ENCODE results near the gene SLC35F3.
A peak's percentile ranks its signal among the peaks of the same experiment; 100 is the strongest.

The SLC35F3 gene

GRCh38 chr1:234040446-234041317 is 136.2 kb downstream of the SLC35F3 start:
- no peak for DNase-seq (ENCODE audit: low spot score)

- no peak for DNase-seq (ENCODE audit: low spot score)
Observed at GRCh38 chr1:234044079-234044478, 139.6 kb downstream of the SLC35F3 start.

GRCh38 chr1:234047123-234047522 is 142.6 kb downstream of the SLC35F3 start:
- no peak for DNase-seq (ENCODE audit: low spot score)

GRCh38 chr1:234062166-234062565 is 157.7 kb downstream of the SLC35F3 start:
- no peak for DNase-seq (ENCODE audit: low spot score)

- DNase-seq (ENCODE audit: low spot score): peak; percentile 50
Observed at GRCh38 chr1:234065794-234066447, 161.4 kb downstream of the SLC35F3 start.

DNA sequence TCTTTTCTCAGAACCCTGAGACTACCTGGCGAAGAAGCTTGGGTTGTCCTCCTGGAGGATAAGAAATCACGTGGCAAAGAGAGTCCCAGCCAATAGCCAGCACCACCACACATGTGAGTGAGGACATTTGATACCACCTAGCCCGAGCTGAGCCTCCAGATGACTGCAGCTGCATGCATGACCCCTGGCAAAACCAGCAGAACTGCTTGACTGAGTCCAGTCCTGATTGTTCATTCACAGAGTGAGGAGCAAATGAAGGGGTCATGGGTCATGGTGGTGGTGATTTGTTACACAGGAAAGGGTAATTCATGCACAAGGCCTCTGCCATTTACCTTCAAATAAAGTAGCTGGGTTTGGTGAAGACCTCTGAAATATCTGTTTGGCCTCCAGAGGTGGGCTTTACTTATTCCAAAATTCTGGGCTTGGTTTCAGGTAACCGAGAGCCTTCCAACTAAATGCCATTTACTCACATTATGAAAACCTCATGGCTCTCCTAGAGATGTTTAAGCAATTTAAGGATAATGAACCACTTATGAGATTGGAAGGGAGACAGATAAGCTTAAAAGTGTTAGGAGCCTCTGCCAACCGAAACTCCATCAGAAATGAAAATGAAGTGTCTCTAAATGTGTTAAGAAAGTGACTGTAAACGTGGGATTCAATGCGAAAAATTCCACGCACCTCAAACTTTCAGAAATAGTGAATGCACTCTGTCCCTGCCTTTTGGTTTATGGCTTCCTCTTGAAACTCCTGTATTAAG is 163.3 kb downstream of the SLC35F3 start:
- no peak for DNase-seq (ENCODE audit: low spot score)

DNA sequence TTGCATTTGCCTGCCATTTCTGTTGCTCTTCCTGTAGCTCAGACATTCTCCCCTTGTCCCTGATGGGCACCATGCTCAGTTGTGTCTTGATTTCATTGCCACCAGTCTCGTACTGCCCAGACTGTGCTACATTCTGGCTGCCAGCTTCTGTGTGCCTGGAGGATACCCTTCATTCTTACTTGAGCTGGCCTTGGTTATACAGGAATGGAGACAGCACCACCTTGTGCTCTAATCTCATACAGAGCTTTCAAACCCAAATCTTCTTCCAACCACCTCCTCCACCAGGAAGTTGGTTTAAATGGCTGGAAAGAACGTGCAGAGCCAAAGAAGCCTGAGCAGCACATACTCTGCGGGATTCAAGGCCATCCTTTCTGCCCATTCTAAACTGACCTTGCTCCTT is 165.3 kb downstream of the SLC35F3 start:
- DNase-seq (ENCODE audit: low spot score): no peak

GRCh38 chr1:234072793-234073192 is 168.3 kb downstream of the SLC35F3 start:
- no peak for DNase-seq (ENCODE audit: low spot score)

DNA sequence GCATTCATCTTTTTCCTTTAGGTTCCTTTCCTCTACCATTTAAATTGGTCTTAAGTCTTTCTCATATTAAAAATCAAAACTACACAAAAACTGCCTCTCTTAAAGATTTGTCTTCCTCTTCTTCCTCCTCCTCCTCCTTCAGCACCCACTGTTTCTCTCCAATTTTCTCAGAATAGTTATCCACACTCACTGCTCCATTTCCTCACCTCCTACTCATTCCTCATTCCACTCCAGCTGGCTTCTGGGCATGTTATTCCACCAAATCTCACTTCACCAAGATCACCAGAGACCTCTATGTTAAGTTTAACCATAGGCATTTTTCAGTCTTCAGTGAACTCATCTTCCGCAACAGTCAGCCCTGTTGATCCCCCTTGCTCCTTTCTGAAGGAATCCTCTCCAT is 173.7 kb downstream of the SLC35F3 start:
- no peak for DNase-seq (ENCODE audit: low spot score)

- DNase-seq (ENCODE audit: low spot score): no peak
Observed at GRCh38 chr1:234079896-234080295, 175.4 kb downstream of the SLC35F3 start.

DNA sequence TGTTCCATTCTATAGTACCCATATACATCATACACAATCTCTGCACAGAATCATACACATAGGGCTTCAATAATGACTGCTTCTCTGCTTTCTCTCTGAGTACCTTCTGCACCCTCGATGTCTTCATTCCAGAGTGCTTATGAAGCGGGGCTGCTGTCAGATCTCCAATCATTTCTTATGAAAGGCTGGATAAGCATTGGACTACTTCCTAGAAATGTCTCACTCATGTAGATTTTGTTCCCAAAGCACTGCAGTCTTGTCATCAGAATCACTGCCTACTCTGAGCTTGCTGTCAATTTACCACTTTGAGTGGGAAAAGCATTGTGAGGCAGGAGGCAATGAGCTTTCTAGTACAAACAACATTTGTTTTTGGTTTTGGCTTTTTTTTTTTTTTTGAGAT is 179.0 kb downstream of the SLC35F3 start:
- DNase-seq (ENCODE audit: low spot score): no peak

DNA sequence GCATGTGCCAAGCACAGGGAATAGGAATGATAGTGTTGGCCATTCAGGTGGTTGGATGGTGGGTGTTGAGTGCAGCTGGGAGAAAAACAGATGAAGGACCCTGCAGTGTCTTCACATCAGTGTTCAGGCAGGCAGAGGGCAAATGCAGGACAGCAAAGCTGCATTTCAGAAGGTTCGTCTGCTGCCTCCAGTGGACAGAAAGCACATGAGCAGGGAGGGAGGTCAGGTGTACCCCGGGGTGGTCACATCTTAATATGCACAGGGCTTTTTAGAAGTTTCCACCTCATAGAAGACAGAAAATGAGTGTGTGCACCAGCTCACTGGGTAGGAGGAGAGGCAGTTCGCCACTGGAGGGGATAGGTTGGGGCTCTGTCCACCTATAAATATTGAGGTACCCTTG is 184.9 kb downstream of the SLC35F3 start:
- no peak for DNase-seq (ENCODE audit: low spot score)

DNA sequence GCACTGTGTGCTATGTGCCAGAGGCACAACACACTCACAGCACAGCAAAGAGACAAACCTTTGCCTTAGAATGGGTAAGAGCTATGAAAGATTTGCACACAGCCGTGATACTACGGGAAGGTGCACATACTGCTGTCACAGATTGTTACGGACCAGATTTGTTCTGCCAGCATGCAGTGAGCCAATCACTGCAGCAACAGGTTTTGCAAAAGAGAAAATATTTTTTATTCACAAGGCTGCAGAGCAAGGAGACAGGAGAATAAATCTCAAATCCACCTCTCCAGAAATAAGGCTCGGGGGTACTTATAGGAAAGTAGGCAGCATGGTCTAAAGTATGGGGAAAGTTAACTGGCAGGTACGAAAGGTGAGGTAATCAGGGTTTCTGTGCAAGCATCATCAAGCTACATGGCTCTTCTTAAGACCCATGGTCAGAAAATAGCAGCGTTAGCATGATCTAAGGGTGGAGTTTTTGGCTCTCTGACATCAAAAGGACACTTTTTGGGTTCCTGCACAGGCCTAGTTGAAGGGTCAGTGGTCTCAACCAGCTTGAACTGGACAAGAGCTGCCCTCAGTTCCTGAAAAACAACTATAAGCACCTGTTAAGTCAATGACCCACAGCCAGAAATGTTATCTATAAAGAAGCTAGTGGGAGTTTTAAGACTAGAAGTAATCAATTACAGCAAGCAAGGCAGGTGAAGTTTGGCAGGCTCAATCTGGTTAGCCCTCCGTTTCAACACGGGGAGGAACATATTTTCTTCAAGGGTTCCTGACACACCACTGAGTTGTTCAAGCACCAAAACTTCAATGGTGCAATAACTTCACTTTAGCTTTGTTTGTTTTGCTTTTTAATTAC is 186.0 kb downstream of the SLC35F3 start:
- DNase-seq (ENCODE audit: low spot score): no peak

- DNase-seq (ENCODE audit: low spot score): no peak
Observed at GRCh38 chr1:234091065-234091401, 186.6 kb downstream of the SLC35F3 start.

DNA sequence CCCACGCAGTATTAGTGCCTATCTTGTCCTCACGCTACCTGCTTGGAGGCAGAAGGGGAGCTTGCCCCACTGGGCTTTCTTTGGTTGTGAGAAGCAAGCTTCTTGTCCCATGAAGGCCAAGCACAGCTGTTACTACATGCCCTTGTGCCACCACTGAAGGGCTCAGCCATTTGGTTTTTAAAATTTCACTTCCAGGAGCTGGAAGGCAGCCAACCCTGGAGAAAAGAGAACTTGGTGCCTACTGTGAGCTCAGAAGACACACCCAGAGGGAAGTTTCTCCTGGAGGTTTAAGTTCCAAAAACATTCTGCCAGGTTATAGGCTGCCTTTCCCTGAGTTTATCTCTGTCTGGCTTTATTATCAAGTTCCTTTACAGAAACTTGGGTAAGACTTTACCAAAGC is 187.4 kb downstream of the SLC35F3 start:
- DNase-seq (ENCODE audit: low spot score): no peak

GRCh38 chr1:234093107-234093506 is 188.6 kb downstream of the SLC35F3 start:
- no peak for DNase-seq (ENCODE audit: low spot score)

DNA sequence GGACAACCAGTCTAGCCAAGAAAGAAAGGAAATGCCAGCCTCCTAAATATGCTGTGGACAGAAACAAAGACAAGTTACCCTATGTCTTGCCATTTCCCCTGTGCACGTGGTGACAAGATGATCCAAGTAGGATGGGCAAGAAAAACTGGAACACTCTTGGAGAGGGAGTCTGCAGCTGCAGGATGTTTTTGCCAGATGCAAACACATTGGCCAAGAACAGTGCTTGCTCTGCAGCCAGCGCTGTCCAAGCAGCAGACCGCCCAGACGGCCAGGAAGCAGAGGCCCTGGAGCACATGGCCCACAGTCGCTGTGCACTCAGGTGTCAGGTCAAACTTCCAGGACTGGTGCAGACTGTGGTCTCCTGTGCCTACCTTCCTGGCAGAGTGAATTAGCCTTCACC is 189.3 kb downstream of the SLC35F3 start:
- DNase-seq (ENCODE audit: low spot score): no peak

DNA sequence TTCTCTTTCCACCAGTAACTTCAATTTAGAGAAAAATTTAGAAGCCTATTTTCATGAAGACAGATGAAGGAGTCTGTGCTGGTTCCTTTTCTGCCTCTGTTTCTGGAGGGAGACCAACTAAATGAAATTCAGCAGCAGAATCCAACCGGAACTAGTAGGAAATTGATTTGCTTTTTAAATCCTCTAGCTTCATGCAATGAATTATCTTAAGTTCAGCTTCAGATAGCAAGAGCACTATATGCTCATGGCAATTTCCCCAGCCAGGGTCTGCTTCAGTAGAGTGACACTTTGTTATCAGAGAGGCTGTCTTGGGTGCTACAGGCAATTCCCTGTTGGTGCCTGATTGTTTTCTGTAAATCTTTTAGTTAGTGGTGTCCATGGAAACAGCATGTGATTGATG is 189.7 kb downstream of the SLC35F3 start:
- no peak for DNase-seq (ENCODE audit: low spot score)

GRCh38 chr1:234096161-234096770 is 191.8 kb downstream of the SLC35F3 start:
- no peak for DNase-seq (ENCODE audit: low spot score)

DNA sequence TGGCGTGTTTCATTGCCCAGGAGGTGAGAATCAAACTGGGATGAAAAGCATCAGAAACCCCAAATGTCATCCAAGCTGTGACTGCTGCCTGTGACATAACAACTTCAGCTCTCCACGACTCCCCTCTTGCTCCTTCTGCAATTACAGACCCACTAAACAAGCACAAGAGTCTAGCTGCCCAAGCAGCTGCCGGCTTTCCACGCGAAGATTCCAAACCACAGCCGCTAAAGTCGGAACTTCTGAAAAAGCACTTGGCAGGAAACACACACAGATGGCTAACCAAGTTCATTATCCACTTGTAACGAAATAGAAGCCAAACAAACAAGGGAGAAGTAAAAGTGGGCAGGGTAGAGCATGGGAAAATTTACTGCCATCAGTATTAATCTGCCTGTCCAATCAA is 198.1 kb downstream of the SLC35F3 start:
- DNase-seq (ENCODE audit: low spot score): no peak

DNA sequence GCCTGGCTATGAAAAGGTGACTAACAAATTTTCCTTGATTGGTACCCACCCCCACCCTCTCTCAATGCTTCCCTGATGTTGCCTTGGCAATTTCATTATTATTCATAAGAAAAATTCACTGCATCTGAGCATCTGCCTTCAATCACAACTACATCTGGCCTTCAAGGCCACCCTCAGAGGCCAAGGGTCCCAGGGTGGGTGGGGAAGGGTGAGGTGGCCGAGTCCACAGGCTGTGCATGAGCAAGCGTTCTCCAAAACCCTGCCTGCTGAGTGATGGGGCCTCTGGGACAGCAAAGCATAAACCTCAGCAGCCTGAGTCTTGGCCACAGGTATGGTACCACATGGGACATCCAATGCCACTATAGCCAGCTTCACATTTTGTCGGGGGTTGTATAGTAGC is 198.7 kb downstream of the SLC35F3 start:
- DNase-seq (ENCODE audit: low spot score): no peak

- no peak for DNase-seq (ENCODE audit: low spot score)
Observed at GRCh38 chr1:234106032-234106431, 201.6 kb downstream of the SLC35F3 start.

Data from CD4-positive, alpha-beta T cell treated with Interleukin-6 at 100 ng/mL for 8 hours (primary cell).